ENCODE data around the gene BMERB1. TPM values are rescaled to one million over a fixed set of nuclear protein-coding genes. Genes with fewer than 3 reads are reported as not detected.
A peak's percentile ranks its signal among the peaks of the same experiment; 100 is the strongest.
"Not testable (repeated sequence)": the region's sequence is repeated elsewhere in the genome, so short reads cannot be mapped to it uniquely, and the experiment has no call there.

Gene BMERB1
- 41.2 TPM for polyA plus RNA-seq (ENCODE audit: insufficient read length)
- long read RNA-seq, donor 1, transcript C16orf45-201 (6 exons, 2,404 nt), result major isoform, 13 of 21 reads
- long read RNA-seq, donor 1, partial matches to known transcripts, result 6 of 21 reads
- long read RNA-seq, donor 1, other reads (novel, unspliced or antisense), result 0 of 21 reads
- long read RNA-seq, donor 2, transcript C16orf45-201 (6 exons, 2,404 nt), result major isoform, 12 of 21 reads
- long read RNA-seq, donor 2, partial matches to known transcripts, result 8 of 21 reads
- long read RNA-seq, donor 2, other reads (novel, unspliced or antisense), result 0 of 21 reads
- long read RNA-seq, donor 3, transcript C16orf45-201 (6 exons, 2,404 nt), result major isoform, 7 of 18 reads
- long read RNA-seq, donor 3, partial matches to known transcripts, result 11 of 18 reads
- long read RNA-seq, donor 3, other reads (novel, unspliced or antisense), result 0 of 18 reads
- long read RNA-seq, donor 4, result 0 reads
- long read RNA-seq, donor 5, transcript C16orf45-201 (6 exons, 2,404 nt), result major isoform, 24 of 51 reads
- long read RNA-seq, donor 5, partial matches to known transcripts, result 27 of 51 reads
- long read RNA-seq, donor 5, other reads (novel, unspliced or antisense), result 0 of 51 reads
- long read RNA-seq, donor 6, transcript C16orf45-201 (6 exons, 2,404 nt), result major isoform, 16 of 17 reads
- long read RNA-seq, donor 6, partial matches to known transcripts, result 0 of 17 reads
- long read RNA-seq, donor 6, other reads (novel, unspliced or antisense), result 0 of 17 reads
- long read RNA-seq, donor 7, transcript C16orf45-201 (6 exons, 2,404 nt), result major isoform, 14 of 48 reads
- long read RNA-seq, donor 7, partial matches to known transcripts, result 34 of 48 reads
- long read RNA-seq, donor 7, other reads (novel, unspliced or antisense), result 0 of 48 reads
- long read RNA-seq, donor 8, transcript C16orf45-201 (6 exons, 2,404 nt), result major isoform, 5 of 14 reads
- long read RNA-seq, donor 8, partial matches to known transcripts, result 9 of 14 reads
- long read RNA-seq, donor 8, other reads (novel, unspliced or antisense), result 0 of 14 reads

GRCh38 chr16:15434425-15435215 lies at the start of gene BMERB1:
Gene BMERB1, plus strand, starts transcription at chr16:15434588. Its CDS starts 66 bp downstream, at chr16:15434654.
- DNase-seq, result peak; percentile 75

- not testable (repeated sequence) for DNase-seq
Observed at GRCh38 chr16:15388060-15388459, 46.3 kb upstream of the BMERB1 start.

- DNase-seq, result not testable (repeated sequence)
Observed at GRCh38 chr16:15389916-15390315, 44.5 kb upstream of the BMERB1 start.

- DNase-seq, result not testable (repeated sequence)
Observed at GRCh38 chr16:15393025-15393424, 41.4 kb upstream of the BMERB1 start.

GRCh38 chr16:15395631-15396508 lies 38.5 kb upstream of the BMERB1 start, which contains the start of gene MPV17L:
Gene MPV17L, plus strand, starts transcription at chr16:15395754. Its CDS starts 144 bp downstream, at chr16:15395898.
- DNase-seq, result peak; percentile 37

- DNase-seq, result not testable (repeated sequence)
Observed at GRCh38 chr16:15396509-15396829, 37.9 kb upstream of the BMERB1 start.

- no peak for DNase-seq
Observed at GRCh38 chr16:15396948-15397594, 37.3 kb upstream of the BMERB1 start.

- peak; percentile 35 for DNase-seq
Observed at GRCh38 chr16:15398618-15399316, 35.6 kb upstream of the BMERB1 start.

- DNase-seq, result no peak
Observed at GRCh38 chr16:15399317-15399716, 35.1 kb upstream of the BMERB1 start.

- not testable (repeated sequence) for DNase-seq
Observed at GRCh38 chr16:15400314-15400713, 34.1 kb upstream of the BMERB1 start.

- no peak for DNase-seq
Observed at GRCh38 chr16:15401972-15402371, 32.4 kb upstream of the BMERB1 start.

- no peak for DNase-seq
Observed at GRCh38 chr16:15403392-15403995, 30.9 kb upstream of the BMERB1 start.

GRCh38 chr16:15404091-15404490 lies 30.3 kb upstream of the BMERB1 start:
- not testable (repeated sequence) for DNase-seq

GRCh38 chr16:15404792-15405191 lies 29.6 kb upstream of the BMERB1 start:
- DNase-seq, result no peak

- DNase-seq, result not testable (repeated sequence)
Observed at GRCh38 chr16:15407756-15408155, 26.6 kb upstream of the BMERB1 start.

- DNase-seq, result not testable (repeated sequence)
Observed at GRCh38 chr16:15409476-15409875, 24.9 kb upstream of the BMERB1 start.

GRCh38 chr16:15415511-15415985 lies 18.8 kb upstream of the BMERB1 start:
- DNase-seq, result no peak

- no peak for DNase-seq
Observed at GRCh38 chr16:15417197-15417596, 17.2 kb upstream of the BMERB1 start.

GRCh38 chr16:15418206-15418605 lies 16.2 kb upstream of the BMERB1 start:
- DNase-seq, result no peak

All from left kidney (tissue), 8 donors.